ENCODE data around the gene ATP6V1G2. TPM values are rescaled to one million over a fixed set of nuclear protein-coding genes. Genes with fewer than 3 reads are reported as not detected.
"Not testable (repeated sequence)": the region's sequence is repeated elsewhere in the genome, so short reads cannot be mapped to it uniquely, and the experiment has no call there.

Gene ATP6V1G2
- total RNA-seq, 2 experiments from 2014 or later = 3.8 to 14.1 TPM

DNA sequence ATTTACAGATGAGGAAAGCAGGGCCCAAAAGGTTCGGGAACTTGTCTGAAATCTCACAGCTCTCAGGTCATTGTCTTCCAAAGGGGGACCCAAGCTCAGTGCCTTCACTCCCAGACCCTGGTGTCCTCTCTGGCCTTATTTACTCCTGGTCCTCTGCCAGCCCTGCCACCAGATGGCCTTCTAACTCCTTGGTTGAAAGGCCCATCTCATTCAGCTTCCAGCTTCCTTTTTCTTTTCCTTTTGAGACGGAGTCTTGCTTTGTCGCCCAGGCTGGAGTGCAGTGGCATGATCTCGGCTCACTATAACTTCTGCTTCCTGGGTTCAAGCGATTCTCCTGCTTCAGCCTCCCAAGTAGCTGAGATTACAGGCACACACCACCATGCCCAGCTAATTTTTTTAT, 5.0 kb upstream of the ATP6V1G2 start:
- intact Hi-C loops (cut with micrococcal nuclease; ENCODE audit: unreplicated experiment) = loop anchor here (1.0 kb wide), 1 partner anchor 47 kb away; no protein-coding TSS in a partner anchor
- H3K79me2 ChIP-seq (ENCODE audit: insufficient read depth, low read depth, low read length) = peaks cover 16% of the 10 kb centered on the region
- TF ChIP-seq, protein P1, sequence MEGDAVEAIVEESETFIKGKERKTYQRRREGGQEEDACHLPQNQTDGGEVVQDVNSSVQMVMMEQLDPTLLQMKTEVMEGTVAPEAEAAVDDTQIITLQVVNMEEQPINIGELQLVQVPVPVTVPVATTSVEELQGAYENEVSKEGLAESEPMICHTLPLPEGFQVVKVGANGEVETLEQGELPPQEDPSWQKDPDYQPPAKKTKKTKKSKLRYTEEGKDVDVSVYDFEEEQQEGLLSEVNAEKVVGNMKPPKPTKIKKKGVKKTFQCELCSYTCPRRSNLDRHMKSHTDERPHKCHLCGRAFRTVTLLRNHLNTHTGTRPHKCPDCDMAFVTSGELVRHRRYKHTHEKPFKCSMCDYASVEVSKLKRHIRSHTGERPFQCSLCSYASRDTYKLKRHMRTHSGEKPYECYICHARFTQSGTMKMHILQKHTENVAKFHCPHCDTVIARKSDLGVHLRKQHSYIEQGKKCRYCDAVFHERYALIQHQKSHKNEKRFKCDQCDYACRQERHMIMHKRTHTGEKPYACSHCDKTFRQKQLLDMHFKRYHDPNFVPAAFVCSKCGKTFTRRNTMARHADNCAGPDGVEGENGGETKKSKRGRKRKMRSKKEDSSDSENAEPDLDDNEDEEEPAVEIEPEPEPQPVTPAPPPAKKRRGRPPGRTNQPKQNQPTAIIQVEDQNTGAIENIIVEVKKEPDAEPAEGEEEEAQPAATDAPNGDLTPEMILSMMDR (conservative IDR thresholded peaks at IDR 0.05; ENCODE audit: low read length) = peak; percentile 81

DNA sequence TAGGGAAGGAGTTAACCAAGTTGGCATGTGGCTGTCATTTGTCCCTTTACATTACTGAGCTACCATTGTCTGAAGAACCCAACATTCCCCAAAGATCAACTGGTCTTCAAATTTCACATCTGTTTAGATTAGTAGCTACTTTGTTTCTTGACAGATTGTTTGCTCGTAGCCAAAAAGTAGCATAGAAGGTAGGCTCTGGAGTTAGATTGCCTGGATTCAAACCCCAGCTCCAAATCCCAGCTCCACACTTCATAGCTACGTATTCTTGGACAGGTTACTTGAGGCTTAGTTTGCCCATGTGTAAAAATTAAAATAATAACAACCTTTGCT, 2.1 kb upstream of the ATP6V1G2 start:
- Histone ChIP-seq H3K79me2 (ENCODE audit: insufficient read depth, low read depth, low read length) (peaks cover 17% of the 10 kb centered on the region), H3K36me3 (ENCODE audit: insufficient read depth, low read length) (peaks cover 34% of the 10 kb centered on the region), H3K4me1 (ENCODE audit: insufficient read depth, low read length, poor library complexity, severe bottlenecking) (peaks cover 53% of the 10 kb centered on the region), H4K20me1 (ENCODE audit: insufficient read depth, low read length) (no peaks in the 10 kb centered on the region), H2AFZ (ENCODE audit: low read length) (no peak overlapping the region), H3K9me3 (ENCODE audit: low read length) (no peaks in the 10 kb centered on the region; the same call in 1 of the 2 replicates), H3K4me2 (ENCODE audit: low read length) (peak overlapping the region; percentile 82), H3K27ac (ENCODE audit: low read depth, low read length, poor library complexity, severe bottlenecking) (peak overlapping the region; percentile 64), H3K4me3 (ENCODE audit: low read depth, low read length, poor library complexity, severe bottlenecking) (peak overlapping the region; percentile 67), H3K9me2 (ENCODE audit: insufficient read depth, low read length) (no peaks in the 10 kb centered on the region)
- DNase-seq (ENCODE audit: low spot score) = no peak
- intact Hi-C loops (cut with micrococcal nuclease; ENCODE audit: unreplicated experiment) = loop anchor here (10.0 kb wide), 1 partner anchor 246 kb away; the partner anchor contains the start of gene VARS1
- no TSS peak for BruUV-seq (replicated peaks)
- CTCF ChIA-PET (ENCODE audit: unreplicated experiment) = interaction anchor here (0.8 to 3.3 kb wide), 6 partner anchors 32 to 50 kb away, joined by 3 to 23 read pairs (median 4); partner anchors contain the start of gene NCR3
- POLR2A ChIA-PET = interaction anchor here (0.7 to 2.9 kb wide), 13 partner anchors 11 to 58 kb away, joined by 3 to 30 read pairs (median 5); partner anchors contain the start of genes LTB, NCR3 and TNF
- TF ChIP-seq EZH2phosphoT487 (IDR thresholded peaks at IDR 0.05; ENCODE audit: borderline replicate concordance, low read depth, low read length) = no peak
- TF ChIP-seq, protein P1 (conservative IDR thresholded peaks at IDR 0.05; ENCODE audit: low read length) = no peak

More for the DNA sequence above, 5.0 kb upstream of the ATP6V1G2 start:
- peak; percentile 67 for DNase-seq (ENCODE audit: low spot score)
- H3K4me1 ChIP-seq (ENCODE audit: insufficient read depth, low read length, poor library complexity, severe bottlenecking) = peaks cover 46% of the 10 kb centered on the region
- not testable (repeated sequence) for BruUV-seq (replicated peaks); H3K9me2 ChIP-seq (ENCODE audit: insufficient read depth, low read length); H3K9me3 ChIP-seq (ENCODE audit: low read length); H4K20me1 ChIP-seq (ENCODE audit: insufficient read depth, low read length); H2AFZ ChIP-seq (ENCODE audit: low read length); H3K27ac ChIP-seq (ENCODE audit: low read depth, low read length, poor library complexity, severe bottlenecking); H3K4me3 ChIP-seq (ENCODE audit: low read depth, low read length, poor library complexity, severe bottlenecking)
- ChIA-PET CTCF (ENCODE audit: unreplicated experiment) (interaction anchor here (0.7 to 2.5 kb wide), 7 partner anchors 9 to 47 kb away, joined by 3 to 32 read pairs (median 4); partner anchors contain the start of gene NCR3), POLR2A (interaction anchor here (0.8 to 3.2 kb wide), 9 partner anchors 9 to 109 kb away, joined by 3 to 34 read pairs (median 4); partner anchors contain the start of genes BAG6 and C6orf47)
- H3K4me2 ChIP-seq (ENCODE audit: low read length) = 0 out of 2 replicates have a peak overlapping the region, but pooled peaks have one; percentile 24
- H3K36me3 ChIP-seq (ENCODE audit: insufficient read depth, low read length) = peaks cover 43% of the 10 kb centered on the region

Data from OCI-LY7 (cell line).